Choroid plexus epithelial cell (primary cell): ENCODE results near the gene CDKL1.

Source experiments
- DNase-seq: peaks from one replicate; pipeline ENCODE4 v3.0.0-alpha.2; 2010; ENCODE audit warnings: low read depth
- H3K4me3 ChIP-seq: 2 replicates; pipeline ENCODE4 v1.5.1; 2011; ENCODE audit warnings: low read depth, mild to moderate bottlenecking, control low read depth, low read length, moderate library complexity
- TF ChIP-seq, protein P1 (sequence below): conservative IDR thresholded peaks from 2 replicates; pipeline ENCODE4 v1.5.1; 2011; ENCODE audit warnings: low read depth, mild to moderate bottlenecking, control low read depth, inconsistent platforms, low read length, moderate library complexity

The CDKL1 gene

DNA sequence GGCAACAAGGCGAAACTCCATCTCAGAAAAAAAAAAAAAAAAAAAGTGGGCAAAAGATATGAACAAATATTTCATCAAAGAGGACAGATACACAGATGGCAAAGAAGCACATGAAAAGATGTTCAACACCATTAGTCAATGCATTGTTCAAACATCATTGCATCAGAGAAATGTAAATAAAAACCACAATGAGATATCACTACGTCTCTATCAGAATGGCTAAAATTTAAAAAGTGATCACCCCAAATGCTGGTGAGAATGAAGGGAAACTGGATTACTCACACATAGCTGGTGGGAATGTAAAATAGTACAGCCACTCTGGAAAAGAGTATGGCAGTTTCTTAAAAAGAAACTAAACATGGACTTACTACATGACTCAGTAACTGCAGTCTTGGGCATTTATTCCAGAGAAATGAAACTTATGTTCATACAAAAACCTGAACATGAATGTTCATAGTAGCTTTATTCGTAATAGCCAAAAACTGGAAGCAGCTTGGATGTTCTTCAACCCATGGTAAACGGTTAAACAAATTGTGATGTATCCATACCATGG is 88.2 kb downstream of the CDKL1 start:
- TF ChIP-seq, protein P1, sequence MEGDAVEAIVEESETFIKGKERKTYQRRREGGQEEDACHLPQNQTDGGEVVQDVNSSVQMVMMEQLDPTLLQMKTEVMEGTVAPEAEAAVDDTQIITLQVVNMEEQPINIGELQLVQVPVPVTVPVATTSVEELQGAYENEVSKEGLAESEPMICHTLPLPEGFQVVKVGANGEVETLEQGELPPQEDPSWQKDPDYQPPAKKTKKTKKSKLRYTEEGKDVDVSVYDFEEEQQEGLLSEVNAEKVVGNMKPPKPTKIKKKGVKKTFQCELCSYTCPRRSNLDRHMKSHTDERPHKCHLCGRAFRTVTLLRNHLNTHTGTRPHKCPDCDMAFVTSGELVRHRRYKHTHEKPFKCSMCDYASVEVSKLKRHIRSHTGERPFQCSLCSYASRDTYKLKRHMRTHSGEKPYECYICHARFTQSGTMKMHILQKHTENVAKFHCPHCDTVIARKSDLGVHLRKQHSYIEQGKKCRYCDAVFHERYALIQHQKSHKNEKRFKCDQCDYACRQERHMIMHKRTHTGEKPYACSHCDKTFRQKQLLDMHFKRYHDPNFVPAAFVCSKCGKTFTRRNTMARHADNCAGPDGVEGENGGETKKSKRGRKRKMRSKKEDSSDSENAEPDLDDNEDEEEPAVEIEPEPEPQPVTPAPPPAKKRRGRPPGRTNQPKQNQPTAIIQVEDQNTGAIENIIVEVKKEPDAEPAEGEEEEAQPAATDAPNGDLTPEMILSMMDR = no peak
- DNase-seq = no peak
- H3K4me3 ChIP-seq = no peak overlapping the region

DNA sequence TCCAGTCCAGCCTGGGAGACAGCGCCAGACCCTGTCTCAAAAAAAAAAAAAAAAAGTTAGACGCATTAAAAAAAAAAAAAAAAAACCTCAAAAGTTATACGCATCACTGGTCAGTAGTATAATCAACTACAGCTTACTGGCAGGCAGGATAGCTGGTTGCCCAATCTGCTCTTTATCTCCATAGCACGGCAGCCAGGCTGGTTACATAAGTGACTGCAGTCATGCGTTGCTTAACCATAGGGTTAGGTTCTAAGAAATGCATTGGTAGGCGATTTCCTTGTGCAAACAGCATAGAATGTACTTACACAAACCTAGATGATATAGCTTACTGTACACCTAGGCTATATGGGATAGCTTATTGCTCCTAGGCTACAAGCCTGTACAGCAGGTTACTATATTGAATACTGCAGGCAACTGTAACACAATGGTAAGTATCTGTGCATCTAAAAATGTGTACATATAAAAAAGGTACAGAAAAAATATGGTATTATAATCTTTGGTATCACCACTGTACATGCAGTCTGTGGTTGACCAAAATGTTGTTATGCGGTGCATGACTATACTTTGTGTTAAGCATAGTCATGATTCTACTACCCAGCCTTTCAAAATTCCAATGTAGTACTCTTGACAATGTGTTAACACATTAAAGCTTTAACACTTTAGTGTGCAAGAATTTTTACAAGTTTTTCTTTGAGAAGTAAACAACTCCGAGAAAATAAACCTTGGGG is 92.8 kb downstream of the CDKL1 start:
- DNase-seq = peak; percentile 49
- no peak overlapping the region for H3K4me3 ChIP-seq
- TF ChIP-seq, protein P1 = no peak

DNA sequence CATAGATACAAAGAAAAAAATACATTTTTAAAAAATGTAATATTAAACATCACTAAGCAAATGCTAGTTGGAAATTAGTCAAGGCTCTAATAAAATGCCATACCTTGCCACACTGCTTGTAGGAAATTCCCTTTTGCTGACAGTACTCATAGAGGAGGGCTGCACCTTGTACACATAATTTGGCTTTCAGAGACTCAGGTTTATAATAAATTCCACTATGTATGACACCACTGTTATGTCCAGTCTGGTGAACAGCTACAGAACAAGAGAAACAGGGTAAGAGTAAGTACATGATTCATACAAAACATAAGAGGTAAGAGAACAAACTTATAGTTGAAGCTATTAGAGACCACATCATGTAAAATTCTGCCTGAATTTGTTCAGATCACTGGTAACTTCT is 94.8 kb downstream of the CDKL1 start:
- DNase-seq = no peak
- H3K4me3 ChIP-seq = no peak overlapping the region
- TF ChIP-seq, protein P1 = no peak

DNA sequence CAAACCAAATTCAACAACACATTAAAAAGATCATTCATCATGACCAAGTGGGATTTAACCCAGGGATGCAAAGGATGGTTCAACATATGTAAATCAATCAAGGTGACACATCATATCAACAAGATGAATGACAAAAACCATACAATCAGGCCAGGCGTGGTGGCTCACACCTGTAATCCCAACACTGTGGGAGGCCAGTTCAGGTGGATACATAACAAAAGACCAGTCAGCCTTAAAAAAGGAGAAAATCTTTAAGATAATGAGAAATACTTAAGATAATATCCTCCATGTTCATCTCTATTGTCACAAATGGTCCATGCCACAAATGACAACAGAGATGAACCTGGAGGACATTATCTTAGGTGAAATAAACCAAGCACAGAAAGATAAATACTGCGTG is 97.1 kb downstream of the CDKL1 start:
- H3K4me3 ChIP-seq = no peak overlapping the region
- DNase-seq = no peak
- TF ChIP-seq, protein P1 = no peak

DNA sequence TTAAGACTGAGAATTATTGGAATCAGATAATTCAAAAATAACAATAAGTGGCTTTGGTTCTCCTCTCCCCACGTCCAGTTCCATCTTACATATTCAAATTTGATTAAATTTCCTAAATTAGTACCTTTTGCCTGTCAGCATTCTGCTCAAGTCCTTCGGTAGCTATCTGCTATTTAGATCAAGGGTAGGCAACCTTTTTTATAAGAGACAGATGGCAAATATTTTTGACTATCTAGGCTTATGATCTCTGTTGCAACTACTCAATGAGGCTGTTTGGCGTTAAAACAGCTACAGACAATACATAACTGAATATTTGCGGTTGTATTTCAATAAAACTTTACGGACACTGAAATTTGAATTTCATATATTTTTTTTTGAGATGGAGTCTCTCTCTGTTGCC is 106.4 kb downstream of the CDKL1 start:
- no peak for DNase-seq
- TF ChIP-seq, protein P1 = no peak
- no peak overlapping the region for H3K4me3 ChIP-seq

DNA sequence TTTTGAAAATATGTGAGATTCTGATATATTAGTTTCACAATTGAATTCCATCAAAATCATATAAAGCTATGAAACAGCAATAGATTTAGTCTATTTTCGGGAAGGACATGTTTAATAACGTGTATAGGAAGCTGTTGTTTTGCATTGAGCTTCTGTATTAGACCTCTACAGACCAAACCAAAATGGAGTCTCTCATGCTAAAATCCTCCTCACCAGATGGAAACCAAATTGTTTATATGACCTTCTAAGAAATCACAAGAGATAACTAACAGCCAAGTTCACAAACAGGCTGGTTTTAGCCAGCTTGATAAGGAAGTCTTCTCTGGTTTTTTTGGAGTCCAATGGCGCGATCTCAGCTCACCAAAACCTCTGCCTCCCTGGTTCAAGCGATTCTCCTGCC is 108.5 kb downstream of the CDKL1 start:
- H3K4me3 ChIP-seq = no peak overlapping the region
- TF ChIP-seq, protein P1 = no peak
- no peak for DNase-seq

DNA sequence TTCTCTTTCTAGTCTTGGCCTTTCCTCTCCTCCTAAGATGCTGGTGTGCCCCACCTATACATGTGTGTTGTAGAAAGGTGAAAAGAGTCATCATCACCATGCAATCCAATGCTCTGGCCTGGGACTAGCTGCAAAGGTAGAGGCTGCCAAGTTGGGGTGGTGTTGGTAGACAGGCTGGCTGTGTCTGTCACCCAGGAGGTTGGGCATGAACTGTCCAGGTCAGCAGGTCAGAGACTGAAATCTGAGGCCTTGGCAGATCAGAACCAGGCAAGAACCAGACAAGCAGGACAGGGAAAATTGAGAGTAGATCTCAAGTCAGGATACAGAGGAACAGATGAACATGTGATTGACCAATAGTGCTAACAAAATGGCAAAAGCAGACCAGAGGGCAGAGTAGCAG is 110.8 kb downstream of the CDKL1 start:
- DNase-seq = no peak
- TF ChIP-seq, protein P1 = no peak
- H3K4me3 ChIP-seq = no peak overlapping the region
